H9 (cell line): ENCODE measurements around the gene TMEM63B. TPM values are rescaled to one million over a fixed set of nuclear protein-coding genes. Genes with fewer than 3 reads are reported as not detected.

Experiments
- DNase-seq: peaks from one replicate; pipeline ENCODE4 v3.0.0-alpha.2; 2017
- H2AFZ ChIP-seq: one replicate; pipeline ENCODE4 v1.6.1; 2013; ENCODE audit warnings: mild to moderate bottlenecking, low read length, control low read depth, moderate library complexity
- H2AK5ac ChIP-seq: 2 replicates; pipeline ENCODE4 v1.6.1; 2013; ENCODE audit warnings: low read length, control low read depth, mixed read lengths; ENCODE audit not compliant: insufficient read length
- H2BK120ac ChIP-seq: one replicate; pipeline ENCODE4 v1.6.1; 2013; ENCODE audit warnings: low read depth, mild to moderate bottlenecking, low read length, control low read depth, inconsistent platforms; ENCODE audit not compliant: poor library complexity, severe bottlenecking
- H2BK12ac ChIP-seq: 2 replicates; pipeline ENCODE4 v1.6.1; 2013; ENCODE audit warnings: low read length, control low read depth, mixed read lengths, low read depth; ENCODE audit not compliant: insufficient read length
- H2BK15ac ChIP-seq: 2 replicates; pipeline ENCODE4 v1.6.1; 2013; ENCODE audit warnings: low read depth, low read length, control low read depth
- H2BK20ac ChIP-seq: one replicate; pipeline ENCODE4 v1.6.1; 2013; ENCODE audit warnings: low read depth, mild to moderate bottlenecking, low read length, control low read depth, inconsistent platforms; ENCODE audit not compliant: poor library complexity, severe bottlenecking
- H2BK5ac ChIP-seq: 2 replicates; pipeline ENCODE4 v1.6.1; 2013; ENCODE audit warnings: low read length, control low read depth, mixed read lengths; ENCODE audit not compliant: insufficient read length
- H3K14ac ChIP-seq: 2 replicates; pipeline ENCODE4 v1.6.1; 2013; ENCODE audit warnings: low read length, control low read depth; ENCODE audit not compliant: insufficient read depth
- H3K18ac ChIP-seq: 2 replicates; pipeline ENCODE4 v1.6.1; 2013; ENCODE audit warnings: low read depth, mild to moderate bottlenecking, mixed read lengths, low read length, control low read depth; ENCODE audit not compliant: insufficient read length
- H3K23ac ChIP-seq: 2 replicates; pipeline ENCODE4 v1.6.1; 2013; ENCODE audit warnings: low read length, control low read depth, mixed read lengths, low read depth; ENCODE audit not compliant: insufficient read length
- H3K23me2 ChIP-seq: 2 replicates; pipeline ENCODE4 v1.6.1; 2013; ENCODE audit warnings: low read depth, mild to moderate bottlenecking, mixed read lengths, low read length, control low read depth; ENCODE audit not compliant: insufficient read length, poor library complexity, severe bottlenecking
- H3K27ac ChIP-seq: 2 replicates; pipeline ENCODE4 v1.5.1; 2013; ENCODE audit warnings: low read length, control low read depth, mixed read lengths, low read depth; ENCODE audit not compliant: insufficient read length
- H3K27me3 ChIP-seq: 2 replicates; pipeline ENCODE4 v1.6.1; 2013; ENCODE audit warnings: low read length, control low read depth, inconsistent platforms; ENCODE audit not compliant: insufficient read depth
- H3K4ac ChIP-seq: 2 replicates; pipeline ENCODE4 v1.6.1; 2013; ENCODE audit warnings: low read depth, mild to moderate bottlenecking, control low read depth, inconsistent platforms, low read length, moderate library complexity
- H3K4me1 ChIP-seq: 2 replicates; pipeline ENCODE4 v1.6.1; 2013; ENCODE audit warnings: low read length, control low read depth, inconsistent platforms; ENCODE audit not compliant: insufficient read depth
- H3K4me2 ChIP-seq: 2 replicates; pipeline ENCODE4 v1.6.1; 2013; ENCODE audit warnings: low read length, control low read depth, mixed read lengths; ENCODE audit not compliant: insufficient read length, insufficient read depth
- H3K56ac ChIP-seq: 2 replicates; pipeline ENCODE4 v1.6.1; 2013; ENCODE audit warnings: low read depth, mild to moderate bottlenecking, mixed read lengths, low read length, control low read depth; ENCODE audit not compliant: insufficient read length
- H3K79me1 ChIP-seq: 2 replicates; pipeline ENCODE4 v1.6.1; 2013; ENCODE audit warnings: low read depth, mild to moderate bottlenecking, moderate library complexity, low read length, control low read depth, inconsistent platforms; ENCODE audit not compliant: insufficient read depth, poor library complexity, severe bottlenecking
- H3K79me2 ChIP-seq: 2 replicates; pipeline ENCODE4 v1.6.1; 2013; ENCODE audit warnings: low read length, control low read depth, inconsistent platforms; ENCODE audit not compliant: insufficient read depth
- H3K9ac ChIP-seq: 2 replicates; pipeline ENCODE4 v1.6.1; 2013; ENCODE audit warnings: low read length, control low read depth, mixed read lengths; ENCODE audit not compliant: insufficient read length; ENCODE audit errors: extremely low read depth
- H3K9me3 ChIP-seq: one replicate; pipeline ENCODE4 v1.6.1; 2013; ENCODE audit warnings: low read depth, low read length, inconsistent platforms; ENCODE audit not compliant: control insufficient read depth
- H3T11ph ChIP-seq: one replicate; pipeline ENCODE4 v1.6.1; 2013; ENCODE audit warnings: mild to moderate bottlenecking, low read length, control low read depth, inconsistent platforms
- H4K20me1 ChIP-seq: one replicate; pipeline ENCODE4 v1.6.1; 2013; ENCODE audit not compliant: control insufficient read depth, insufficient read length, insufficient read depth
- H4K5ac ChIP-seq: 2 replicates; pipeline ENCODE4 v1.6.1; 2013; ENCODE audit warnings: low read depth, mild to moderate bottlenecking, mixed read lengths, low read length, control low read depth; ENCODE audit not compliant: insufficient read length
- H4K8ac ChIP-seq: replicated peaks from 2 replicates; pipeline ENCODE4 v1.6.1; 2013; ENCODE audit warnings: low read length, control low read depth, mixed read lengths, low read depth; ENCODE audit not compliant: insufficient read length
- H4K91ac ChIP-seq: 2 replicates; pipeline ENCODE4 v1.6.1; 2013; ENCODE audit warnings: low read depth, mild to moderate bottlenecking, moderate library complexity, mixed read lengths, low read length, control low read depth; ENCODE audit not compliant: insufficient read length
- H3K27ac Mint-ChIP-seq, 3 experiments: 2 replicates in 2 of 3; 3 replicates in 1 of 3; pipeline ENCODE4 v1.8.0; 2020 to 2021; ENCODE audit warnings: mixed read lengths in 3 of 3, mild to moderate bottlenecking in 1 of 3, moderate library complexity in 1 of 3
- H3K27me3 Mint-ChIP-seq: 2 replicates; pipeline ENCODE4 v1.8.0; 2021; ENCODE audit warnings: low read depth, mild to moderate bottlenecking, moderate library complexity, mixed read lengths
- H3K36me3 Mint-ChIP-seq, 3 experiments: 2 replicates in 2 of 3; 3 replicates in 1 of 3; pipeline ENCODE4 v1.8.0; 2020 to 2021; ENCODE audit warnings: low read depth in 3 of 3, mixed read lengths in 3 of 3; ENCODE audit not compliant: insufficient read depth in 1 of 3
- H3K4me1 Mint-ChIP-seq, 2 experiments: 2 replicates each; pipeline ENCODE4 v1.8.0; 2020; ENCODE audit warnings: mixed read lengths in 2 of 2
- H3K4me3 Mint-ChIP-seq, 2 experiments: 2 replicates in 1 of 2; 3 replicates in 1 of 2; pipeline ENCODE4 v1.8.0; 2020 to 2021; ENCODE audit warnings: mild to moderate bottlenecking in 2 of 2, mixed read lengths in 2 of 2, moderate library complexity in 1 of 2
- H3K9me3 Mint-ChIP-seq, 2 experiments: 2 replicates in 1 of 2; 3 replicates in 1 of 2; pipeline ENCODE4 v1.8.0; 2020; ENCODE audit warnings: mild to moderate bottlenecking in 2 of 2, mixed read lengths in 2 of 2, moderate library complexity in 1 of 2
- WGBS: extraction: QIAGEN DNeasy Blood & Tissue Kit; methylation state at CpG from one replicate; pipeline ENCODE4 v1.1.7; 2013; ENCODE audit warnings: missing lambda C conversion rate, low lambda C conversion rate, mixed read lengths; ENCODE audit not compliant: insufficient read length; ENCODE audit errors: extremely low coverage; 5-methylcytosine and 5-hydroxymethylcytosine counted together
- total RNA-seq: library from RNA; stranded (reverse); gene quantifications from 2 replicates; pipeline ENCODE4 v1.2.1, GENCODE V29; 2021
- TF ChIP-seq, protein P1 (sequence below): fragments of 200-600 bp; sonication (generic); conservative IDR thresholded peaks from 3 replicates; pipeline ENCODE4 v1.8.0; 2021; ENCODE audit warnings: antibody characterized with exemption, mild to moderate bottlenecking

The TMEM63B gene
- total RNA-seq, 1 experiment from 2014 or later = 56.3 TPM

DNA sequence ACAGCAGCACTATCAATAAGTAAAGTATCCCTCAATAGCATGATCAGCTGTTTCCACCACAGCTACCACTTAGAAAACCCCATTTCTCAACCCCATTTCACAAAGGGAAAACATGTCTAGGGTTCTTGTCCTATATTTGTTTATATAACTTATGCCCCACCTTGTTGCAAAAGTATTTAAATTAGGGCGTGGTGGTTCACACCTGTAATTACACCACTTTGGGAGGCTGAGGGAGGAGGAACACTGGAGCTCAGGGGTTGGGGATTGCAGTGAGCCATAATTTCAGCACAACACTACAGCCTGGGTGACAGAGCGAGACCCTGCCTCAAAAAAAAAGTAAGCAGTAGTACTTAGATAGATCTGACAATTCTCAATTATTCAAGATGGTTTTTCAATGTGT is 3.8 kb upstream of the TMEM63B start:
- H3K27ac Mint-ChIP-seq = peak overlapping the region in 1 of 3 experiments; percentile 20; a peak in 1 of 7 replicates
- Histone ChIP-seq H2BK5ac (no peak overlapping the region), H2BK120ac (no peak overlapping the region), H3K79me1 (peaks cover 7% of the 10 kb centered on the region), H4K8ac (no peak overlapping the region), H2AK5ac (no peak overlapping the region), H3T11ph (no peak overlapping the region), H3K4me1 (peaks cover 2% of the 10 kb centered on the region; the same call in 1 of the 2 replicates), H3K56ac (no peak overlapping the region), H3K14ac (no peak overlapping the region), H2BK20ac (no peak overlapping the region), H2BK12ac (no peak overlapping the region), H2AFZ (no peak overlapping the region), H3K79me2 (peaks cover 63% of the 10 kb centered on the region), H3K4me2 (no peak overlapping the region), H3K4ac (no peak overlapping the region), H3K9me3 (no peaks in the 10 kb centered on the region), H4K91ac (no peak overlapping the region), H3K9ac (no peak overlapping the region), H3K23ac (no peak overlapping the region), H3K18ac (no peak overlapping the region), H3K27me3 (no peaks in the 10 kb centered on the region), H3K27ac (no peak overlapping the region), H4K20me1 (no peaks in the 10 kb centered on the region), H2BK15ac (no peak overlapping the region), H3K23me2 (peaks cover 10% of the 10 kb centered on the region), H4K5ac (no peak overlapping the region)
- peaks cover 64 to 68% of the 10 kb centered on the region in 2 experiments for H3K4me1 Mint-ChIP-seq
- no peak overlapping the region for H3K4me3 Mint-ChIP-seq
- TF ChIP-seq, protein P1, sequence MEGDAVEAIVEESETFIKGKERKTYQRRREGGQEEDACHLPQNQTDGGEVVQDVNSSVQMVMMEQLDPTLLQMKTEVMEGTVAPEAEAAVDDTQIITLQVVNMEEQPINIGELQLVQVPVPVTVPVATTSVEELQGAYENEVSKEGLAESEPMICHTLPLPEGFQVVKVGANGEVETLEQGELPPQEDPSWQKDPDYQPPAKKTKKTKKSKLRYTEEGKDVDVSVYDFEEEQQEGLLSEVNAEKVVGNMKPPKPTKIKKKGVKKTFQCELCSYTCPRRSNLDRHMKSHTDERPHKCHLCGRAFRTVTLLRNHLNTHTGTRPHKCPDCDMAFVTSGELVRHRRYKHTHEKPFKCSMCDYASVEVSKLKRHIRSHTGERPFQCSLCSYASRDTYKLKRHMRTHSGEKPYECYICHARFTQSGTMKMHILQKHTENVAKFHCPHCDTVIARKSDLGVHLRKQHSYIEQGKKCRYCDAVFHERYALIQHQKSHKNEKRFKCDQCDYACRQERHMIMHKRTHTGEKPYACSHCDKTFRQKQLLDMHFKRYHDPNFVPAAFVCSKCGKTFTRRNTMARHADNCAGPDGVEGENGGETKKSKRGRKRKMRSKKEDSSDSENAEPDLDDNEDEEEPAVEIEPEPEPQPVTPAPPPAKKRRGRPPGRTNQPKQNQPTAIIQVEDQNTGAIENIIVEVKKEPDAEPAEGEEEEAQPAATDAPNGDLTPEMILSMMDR = no peak
- H3K9me3 Mint-ChIP-seq = no peaks in the 10 kb centered on the region
- no CpG with 5 or more reads among the region's 2 CpGs for WGBS
- DNase-seq = no peak
- no peaks in the 10 kb centered on the region for H3K27me3 Mint-ChIP-seq
- peaks cover 0 to 18% (median 15%) of the 10 kb centered on the region in 3 experiments; a peak in 4 of 7 replicates for H3K36me3 Mint-ChIP-seq
